ENCODE measurements around the gene ACVR1.
"Not testable (repeated sequence)": the region's sequence is repeated elsewhere in the genome, so short reads cannot be mapped to it uniquely, and the experiment has no call there.

Gene ACVR1

GRCh38 chr2:157893611-157894010 lies 17.5 kb upstream of the ACVR1 start:
- DNase-seq, result no peak

DNA sequence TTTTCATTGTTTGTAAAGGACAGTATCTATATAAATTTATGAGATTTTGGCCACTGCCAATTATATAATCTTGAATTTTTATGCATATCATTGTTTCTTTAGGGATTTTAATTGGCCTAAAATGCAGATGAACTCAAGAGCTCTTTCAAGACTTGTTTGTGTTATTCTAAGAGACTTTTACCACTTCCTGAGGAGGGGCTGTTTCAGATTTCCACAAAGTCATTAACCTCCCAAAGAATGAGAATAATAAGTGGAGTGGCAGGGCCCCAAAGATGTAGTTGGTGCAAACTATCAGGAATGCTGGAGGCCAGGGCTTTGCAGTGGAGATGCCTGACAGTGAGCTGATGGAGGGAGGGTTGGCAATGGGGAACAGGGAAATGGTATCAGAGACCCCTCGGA lies 15.5 kb upstream of the ACVR1 start:
- DNase-seq, result no peak

GRCh38 chr2:157890969-157891642 lies 15.0 kb upstream of the ACVR1 start:
- peak; percentile 79 to 88 for DNase-seq

DNA sequence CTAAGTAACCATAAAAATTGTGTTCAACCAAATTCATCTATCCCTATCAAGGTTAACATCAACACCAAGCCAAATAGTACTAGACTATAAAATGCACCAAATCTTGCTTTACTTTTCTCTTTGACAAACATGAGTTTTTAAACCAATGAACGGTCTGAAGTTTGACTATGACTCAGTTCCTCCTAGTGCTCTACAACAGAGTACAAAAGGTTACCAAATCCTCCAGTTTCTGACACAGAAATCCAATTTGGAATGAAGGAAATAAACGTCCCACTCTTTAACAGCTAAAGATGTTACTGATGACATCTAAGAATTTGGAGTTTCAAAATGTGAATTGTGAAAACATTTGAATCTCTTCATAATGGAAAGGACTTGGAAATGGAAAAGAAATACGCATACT lies 11.8 kb upstream of the ACVR1 start:
- DNase-seq, result no peak

DNA sequence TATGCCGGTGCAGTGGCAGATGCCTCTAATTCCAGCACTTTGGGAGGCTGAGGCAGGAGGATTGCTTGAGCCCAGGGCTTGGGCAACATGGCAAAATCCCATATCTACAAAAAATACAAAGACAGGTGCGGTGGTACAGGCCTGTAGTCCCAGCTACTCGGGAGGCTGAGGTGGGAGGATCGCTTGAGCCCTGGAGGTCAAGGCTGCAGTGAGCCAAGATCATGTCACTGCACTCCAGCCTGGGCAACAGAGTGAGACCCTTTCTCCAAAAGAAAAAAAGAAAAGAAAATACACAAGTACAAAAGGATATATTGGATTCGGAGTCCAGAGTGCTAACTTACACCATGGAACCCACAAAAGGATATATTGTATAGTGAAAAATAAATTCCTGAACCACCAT lies 8.4 kb upstream of the ACVR1 start:
- not testable (repeated sequence) for DNase-seq

DNA sequence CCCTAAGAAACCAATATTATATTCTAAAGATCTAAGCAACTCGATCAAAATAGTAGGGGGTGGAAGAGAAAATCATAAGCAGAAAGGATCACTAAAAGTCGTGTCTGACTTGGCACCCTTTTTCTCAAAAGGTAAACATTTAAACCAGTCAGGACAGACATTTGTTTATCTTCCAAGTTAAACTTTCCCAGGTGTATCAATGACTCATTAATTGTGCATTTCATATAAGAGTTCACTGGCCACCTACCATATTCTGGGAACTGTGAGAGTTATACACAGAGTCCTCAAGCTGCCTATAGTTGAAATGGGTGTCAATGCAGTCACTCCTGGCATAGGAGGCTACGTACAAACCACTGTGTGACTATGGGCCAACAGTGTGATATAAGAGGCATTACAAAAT lies 4.8 kb upstream of the ACVR1 start:
- no peak for DNase-seq

- DNase-seq, result no peak
These were observed 1.8 kb upstream of the ACVR1 start for GRCh38 chr2:157877761-157878400.

- peak in 1 of 2 experiments; percentile 18 for DNase-seq
These were observed 632 bp upstream of the ACVR1 start for GRCh38 chr2:157876786-157877138.

DNA sequence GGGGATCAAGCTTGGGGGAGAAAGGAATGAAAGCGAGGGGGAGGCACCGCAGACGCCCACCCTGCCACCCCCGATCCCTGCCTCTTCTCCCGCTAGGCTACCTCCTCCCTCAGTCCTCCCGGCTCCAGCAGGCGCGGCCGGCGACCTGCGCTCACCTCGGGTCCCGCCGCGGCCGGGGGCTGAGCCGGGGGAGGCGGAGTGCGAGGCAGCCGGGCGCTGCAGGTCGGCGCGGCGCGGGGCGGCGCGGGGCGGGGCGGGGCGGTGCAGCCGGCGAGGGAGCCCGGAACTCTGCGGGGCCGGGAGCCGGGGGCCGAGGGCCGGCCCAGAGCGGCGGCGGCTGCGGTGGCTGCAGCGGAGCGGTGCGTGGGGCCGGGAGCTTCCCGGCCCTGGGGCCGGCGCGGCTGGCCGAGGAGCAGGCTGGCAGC lies 477 bp downstream of the ACVR1 start:
- DNase-seq, result peak in 1 of 2 experiments; percentile 80

- DNase-seq, result peak; percentile 34 to 48
These were observed 1.0 kb downstream of the ACVR1 start for GRCh38 chr2:157874997-157875640.

- DNase-seq, result no peak
These were observed 1.8 kb downstream of the ACVR1 start for GRCh38 chr2:157874348-157874747.

GRCh38 chr2:157872791-157873190 lies 3.3 kb downstream of the ACVR1 start:
- DNase-seq, result no peak

GRCh38 chr2:157871415-157871814 lies 4.7 kb downstream of the ACVR1 start:
- no peak for DNase-seq

DNA sequence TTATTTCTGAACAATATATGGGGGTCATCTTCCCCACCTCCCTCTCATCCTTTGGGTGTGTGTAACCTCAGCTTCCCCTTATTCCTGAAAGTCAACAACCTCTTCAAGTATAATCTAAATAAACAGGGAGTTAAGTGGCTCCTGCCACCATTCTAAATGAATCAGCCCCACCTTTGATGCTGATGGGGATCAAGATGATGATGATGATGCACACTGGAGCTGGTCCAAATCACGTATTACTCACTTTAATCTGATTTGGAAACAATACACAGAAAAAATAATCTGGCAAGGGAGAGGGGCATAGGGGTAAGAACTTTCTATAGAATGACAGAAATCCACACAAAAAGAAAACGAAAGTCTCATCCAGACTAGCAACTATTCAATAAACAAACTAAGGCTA lies 7.1 kb downstream of the ACVR1 start:
- no peak for DNase-seq

- no peak for DNase-seq
These were observed 8.4 kb downstream of the ACVR1 start for GRCh38 chr2:157867703-157868102.

DNA sequence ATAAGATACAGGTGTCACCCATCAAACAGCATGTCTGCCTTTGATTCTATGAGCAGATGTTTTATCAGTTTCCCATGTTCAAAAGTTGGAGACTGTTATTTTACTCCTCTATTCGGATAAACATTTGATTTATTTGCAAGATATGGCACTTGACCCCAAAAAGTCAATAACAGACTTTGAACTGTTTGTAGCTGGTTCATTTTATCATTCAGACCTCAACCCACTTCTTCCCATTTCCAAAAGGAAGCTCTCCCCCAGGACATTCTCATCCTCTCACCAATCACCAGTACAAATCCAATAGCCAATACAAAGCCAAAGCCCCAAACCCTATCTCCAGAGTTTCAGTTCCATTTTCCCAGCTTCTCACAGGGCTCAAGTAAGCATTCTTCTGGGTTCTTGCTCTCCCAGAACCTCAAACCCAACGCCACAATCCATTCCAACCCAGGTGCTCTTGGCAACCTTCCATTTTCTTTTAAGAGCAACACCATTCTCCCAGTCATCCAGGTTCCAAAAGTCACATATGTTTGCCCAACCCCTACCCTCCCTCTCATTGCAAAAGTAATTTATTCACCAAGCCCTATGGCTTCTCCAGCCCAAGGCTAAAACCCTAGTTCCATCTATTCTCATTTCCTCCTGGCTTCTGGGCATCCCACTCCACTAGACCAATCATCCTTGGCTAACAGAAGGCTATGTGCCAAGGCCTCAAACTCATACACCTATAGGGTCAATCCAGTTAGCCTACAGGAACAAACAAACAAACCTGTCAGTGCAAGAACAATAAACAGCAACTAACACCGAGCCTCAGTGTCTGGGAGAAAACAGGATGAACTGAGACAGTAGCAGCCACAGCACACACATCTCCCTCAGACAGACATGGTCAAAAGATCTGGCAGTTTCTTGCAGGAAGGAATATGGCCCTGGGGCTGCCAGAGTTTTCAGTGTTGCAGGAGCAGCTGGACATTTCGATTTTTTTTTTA lies 9.2 kb downstream of the ACVR1 start:
- no peak for DNase-seq

DNA sequence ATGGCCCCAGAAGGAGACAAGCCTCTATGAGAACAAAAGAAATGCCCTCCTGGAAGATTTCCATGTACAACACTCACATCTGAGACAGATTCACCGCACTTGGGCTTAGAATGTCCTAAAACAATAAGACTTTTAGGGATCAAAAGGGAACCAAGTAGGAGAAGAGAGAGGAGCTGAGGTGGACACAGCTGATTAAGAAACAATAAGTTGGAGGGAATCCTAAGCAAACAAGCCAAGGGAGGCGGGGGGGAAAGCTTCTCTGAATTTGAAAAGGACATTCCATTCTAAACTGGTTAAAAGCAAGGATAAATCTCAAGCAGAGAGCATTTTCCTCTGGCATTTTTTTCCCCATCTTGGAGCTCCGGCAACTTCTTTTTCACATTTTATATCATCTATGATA lies 9.9 kb downstream of the ACVR1 start:
- DNase-seq, result no peak

GRCh38 chr2:157864857-157865430 lies 11.2 kb downstream of the ACVR1 start:
- no peak for DNase-seq

DNA sequence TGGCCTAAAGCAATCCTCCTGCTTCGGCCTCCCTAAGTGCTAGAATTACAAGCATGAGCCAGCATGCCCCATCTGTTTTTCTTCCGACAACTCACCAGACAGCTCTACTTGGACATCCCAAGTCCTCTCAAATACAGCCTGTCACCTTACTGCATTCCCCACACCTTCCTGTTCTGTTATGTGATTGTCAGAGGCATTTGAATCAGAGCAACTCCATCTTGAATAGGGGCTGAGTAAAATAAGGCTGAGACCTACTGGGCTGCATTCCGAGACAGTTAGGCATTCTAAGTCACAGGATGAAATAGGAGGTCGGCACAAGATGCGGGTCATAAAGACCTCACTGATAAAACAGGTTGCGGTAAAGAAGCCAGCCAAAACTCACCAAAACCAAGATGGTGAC lies 17.3 kb downstream of the ACVR1 start:
- DNase-seq, result no peak

DNA sequence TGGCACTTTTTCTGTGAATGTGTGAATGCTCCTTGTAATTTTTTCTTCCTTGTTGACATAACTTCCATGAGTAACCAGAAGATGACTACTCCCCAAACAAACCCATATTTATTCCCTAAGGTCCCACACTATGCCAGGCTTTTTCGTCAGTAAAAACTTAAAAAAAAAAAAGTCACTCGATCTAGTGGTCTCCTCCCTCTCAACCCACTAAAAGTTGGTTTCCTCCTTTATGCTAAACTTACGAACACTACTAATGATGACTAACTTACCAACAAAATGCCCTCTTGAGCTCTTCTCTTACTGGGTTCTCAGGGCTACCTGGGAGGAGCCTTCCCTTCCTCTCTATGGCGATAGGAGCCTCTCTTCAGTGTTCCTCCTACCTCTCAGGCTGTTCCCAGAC lies 18.2 kb downstream of the ACVR1 start:
- DNase-seq, result no peak

DNA sequence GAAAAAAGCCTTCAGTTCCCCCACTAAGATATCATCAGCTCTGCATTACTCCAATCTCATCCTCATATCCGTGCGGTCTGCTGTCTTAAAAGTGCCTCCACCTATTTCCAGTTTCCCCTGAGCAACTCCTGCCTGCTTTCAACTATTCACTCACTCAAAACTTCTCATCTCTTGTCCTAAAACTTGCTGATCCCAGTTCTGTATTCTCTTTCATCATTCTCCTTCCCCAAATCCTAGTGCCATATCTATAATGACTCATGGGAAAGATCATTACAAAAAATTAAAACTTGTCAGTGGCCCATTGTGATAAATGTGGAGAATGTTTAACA lies 20.0 kb downstream of the ACVR1 start:
- no peak for DNase-seq

- no peak for DNase-seq
These were observed 22.3 kb downstream of the ACVR1 start for GRCh38 chr2:157853820-157854219.

- no peak for DNase-seq
These were observed 22.9 kb downstream of the ACVR1 start for GRCh38 chr2:157853211-157853610.

Measured in NCI-H526 (cell line).